IMR-90 (cell line): ENCODE measurements around the gene IMMP1L. TPM values are rescaled to one million over a fixed set of nuclear protein-coding genes. Genes with fewer than 3 reads are reported as not detected.
A peak's percentile ranks its signal among the peaks of the same experiment; 100 is the strongest.

ENCODE experiments used
- ATAC-seq: fragments of 200-7000 bp; cut with Tn5 transposase; 2 replicates; pipeline ENCODE4 v1.9.1; 2020; ENCODE audit warnings: low read depth, mild to moderate bottlenecking, moderate library complexity
- BruUV-seq: library from RNA; stranded (reverse); fragments of 400-500 nt; replicated peaks from 2 replicates; lab custom pipeline; 2021; lab: Mats Ljungman, UMichigan
- CTCF ChIA-PET: fragments of 300-600 bp; formaldehyde crosslinking; extraction: SDS; loops from one replicate; lab custom pipeline; 2021; ENCODE audit warnings: antibody characterized with exemption; lab: Yijun Ruan, JAX
- POLR2A ChIA-PET: fragments of 300-600 bp; sonication (Branson Sonifier 250); formaldehyde crosslinking; loops from one replicate; lab custom pipeline; 2022; ENCODE audit warnings: antibody characterized with exemption; ENCODE audit not compliant: unreplicated experiment; lab: Charles Lee
- DNase-seq: peaks from one replicate; pipeline ENCODE4 v3.0.0; 2013
- H2AFZ ChIP-seq: replicated peaks from 2 replicates; pipeline ENCODE3; 2013; ENCODE audit warnings: low read length, mild to moderate bottlenecking; ENCODE audit not compliant: poor library complexity
- H2AK5ac ChIP-seq: 2 replicates; pipeline ENCODE4 v1.6.1; 2013; ENCODE audit warnings: low read depth, low read length, inconsistent platforms
- H2AK9ac ChIP-seq: replicated peaks from 2 replicates; pipeline ENCODE3; 2013; ENCODE audit warnings: mild to moderate bottlenecking, low read depth, low read length, moderate library complexity; ENCODE audit not compliant: poor library complexity
- H2BK120ac ChIP-seq: 2 replicates; pipeline ENCODE4 v1.6.1; 2013; ENCODE audit warnings: low read depth, low read length, inconsistent platforms
- H2BK15ac ChIP-seq: 3 replicates; pipeline ENCODE4 v1.6.1; 2013; ENCODE audit warnings: low read depth, low read length, inconsistent platforms
- H2BK20ac ChIP-seq: 2 replicates; pipeline ENCODE4 v1.6.1; 2013; ENCODE audit warnings: low read depth, mild to moderate bottlenecking, inconsistent platforms, low read length, moderate library complexity
- H2BK5ac ChIP-seq: 2 replicates; pipeline ENCODE4 v1.6.1; 2013; ENCODE audit warnings: mild to moderate bottlenecking, low read depth, low read length, inconsistent platforms; ENCODE audit not compliant: poor library complexity, severe bottlenecking
- H3K14ac ChIP-seq: replicated peaks from 2 replicates; pipeline ENCODE4 v1.6.1; 2013; ENCODE audit warnings: low read depth, low read length, inconsistent platforms
- H3K18ac ChIP-seq: 2 replicates; pipeline ENCODE4 v1.6.1; 2013; ENCODE audit warnings: low read depth, low read length, control low read depth
- H3K23ac ChIP-seq: 2 replicates; pipeline ENCODE4 v1.6.1; 2013; ENCODE audit warnings: low read depth, low read length, inconsistent platforms
- H3K27ac ChIP-seq: 2 replicates; pipeline ENCODE4 v1.5.1; 2013; ENCODE audit warnings: mild to moderate bottlenecking, control low read depth, low read length; ENCODE audit not compliant: insufficient read depth
- H3K27me3 ChIP-seq: 2 replicates; pipeline ENCODE4 v1.6.1; 2013; ENCODE audit warnings: low read length; ENCODE audit not compliant: control insufficient read depth, insufficient read depth
- H3K36me3 ChIP-seq: 2 replicates; pipeline ENCODE4 v1.6.1; 2013; ENCODE audit warnings: low read length, mixed read lengths; ENCODE audit not compliant: control insufficient read depth, insufficient read depth
- H3K4ac ChIP-seq: 2 replicates; pipeline ENCODE4 v1.6.1; 2013; ENCODE audit warnings: low read depth, low read length, inconsistent platforms
- H3K4me1 ChIP-seq: 2 replicates; pipeline ENCODE4 v1.6.1; 2013; ENCODE audit warnings: low read length, mixed read lengths; ENCODE audit not compliant: control insufficient read depth, insufficient read depth
- H3K4me2 ChIP-seq: 2 replicates; pipeline ENCODE4 v1.6.1; 2013; ENCODE audit warnings: low read depth, mild to moderate bottlenecking, control low read depth, low read length, moderate library complexity
- H3K4me3 ChIP-seq: 2 replicates; pipeline ENCODE4 v1.5.1; 2013; ENCODE audit warnings: low read depth, mild to moderate bottlenecking, control low read depth, low read length, moderate library complexity; ENCODE audit not compliant: insufficient read depth
- H3K56ac ChIP-seq: 2 replicates; pipeline ENCODE4 v1.6.1; 2013; ENCODE audit warnings: low read length, inconsistent platforms; ENCODE audit not compliant: insufficient read depth; ENCODE audit errors: extremely low read depth
- H3K79me1 ChIP-seq, 2 experiments: 2 replicates each; pipeline ENCODE4 v1.6.1; 2013; ENCODE audit warnings: low read length in 2 of 2, inconsistent platforms in 1 of 2, low read depth in 1 of 2
- H3K9ac ChIP-seq: 2 replicates; pipeline ENCODE4 v1.6.1; 2013; ENCODE audit warnings: low read depth, low read length, control low read depth
- H3K9me1 ChIP-seq: 2 replicates; pipeline ENCODE4 v1.6.1; 2013; ENCODE audit warnings: low read length, inconsistent platforms; ENCODE audit not compliant: insufficient read depth
- H3K9me3 ChIP-seq: 2 replicates; pipeline ENCODE4 v1.6.1; 2013; ENCODE audit warnings: low read length; ENCODE audit not compliant: control insufficient read depth, insufficient read depth
- H4K20me1 ChIP-seq: 2 replicates; pipeline ENCODE4 v1.6.1; 2013; ENCODE audit warnings: low read length, inconsistent platforms; ENCODE audit not compliant: insufficient read depth
- H4K5ac ChIP-seq: 2 replicates; pipeline ENCODE4 v1.6.1; 2013; ENCODE audit warnings: mild to moderate bottlenecking, low read depth, low read length, control low read depth
- H4K8ac ChIP-seq, 2 experiments: 2 replicates each; pipeline ENCODE4 v1.6.1; 2013; ENCODE audit warnings: low read depth in 2 of 2, low read length in 2 of 2, control low read depth in 1 of 2, inconsistent platforms in 1 of 2
- H4K91ac ChIP-seq: 2 replicates; pipeline ENCODE4 v1.6.1; 2013; ENCODE audit warnings: low read depth, low read length, inconsistent platforms; ENCODE audit not compliant: insufficient read depth
- BHLHE40 ChIP-seq: fragments of 150-350 bp; IDR thresholded peaks from 2 replicates; pipeline ENCODE4 v1.6.1; 2016; ENCODE audit warnings: mild to moderate bottlenecking, low read depth, low read length
- CEBPB ChIP-seq: IDR thresholded peaks from 2 replicates; pipeline ENCODE4 v1.6.1; 2012; ENCODE audit warnings: low read depth, low read length, improper control_type of control experiment
- CHD1 ChIP-seq: IDR thresholded peaks from 2 replicates; pipeline ENCODE4 v1.6.1; 2012; ENCODE audit warnings: low read depth, low read length, improper control_type of control experiment
- FOS ChIP-seq: fragments of 150-350 bp; IDR thresholded peaks from 2 replicates; pipeline ENCODE4 v1.6.1; 2016; ENCODE audit warnings: low read depth, low read length
- MAFK ChIP-seq: IDR thresholded peaks from 2 replicates; pipeline ENCODE4 v1.6.1; 2012; ENCODE audit warnings: low read depth, low read length, improper control_type of control experiment
- MAZ ChIP-seq: IDR thresholded peaks from 2 replicates; pipeline ENCODE4 v1.6.1; 2012; ENCODE audit warnings: low read depth, mild to moderate bottlenecking, low read length, improper control_type of control experiment, moderate library complexity, borderline replicate concordance
- MXI1 ChIP-seq: IDR thresholded peaks from 2 replicates; pipeline ENCODE4 v1.6.1; 2012; ENCODE audit warnings: low read depth, mild to moderate bottlenecking, low read length, moderate library complexity, borderline replicate concordance
- NFE2L2 ChIP-seq: fragments of 150-350 bp; IDR thresholded peaks from 2 replicates; pipeline ENCODE4 v1.6.1; 2016; ENCODE audit warnings: low read depth, mild to moderate bottlenecking, low read length
- POLR2A ChIP-seq: IDR thresholded peaks from 2 replicates; pipeline ENCODE4 v1.6.1; 2012; ENCODE audit warnings: mild to moderate bottlenecking, low read depth, low read length
- RAD21 ChIP-seq: IDR thresholded peaks from 2 replicates; pipeline ENCODE4 v1.6.1; 2012; ENCODE audit warnings: low read length, improper control_type of control experiment
- RCOR1 ChIP-seq: IDR thresholded peaks from 2 replicates; pipeline ENCODE4 v1.6.1; 2012; ENCODE audit warnings: mild to moderate bottlenecking, low read length, improper control_type of control experiment; ENCODE audit not compliant: insufficient replicate concordance
- RFX5 ChIP-seq: IDR thresholded peaks from 2 replicates; pipeline ENCODE4 v1.8.0; 2012; ENCODE audit warnings: low read depth, mild to moderate bottlenecking, low read length, moderate library complexity
- SMC3 ChIP-seq: fragments of 150-350 bp; IDR thresholded peaks from 2 replicates; pipeline ENCODE4 v1.6.1; 2016; ENCODE audit warnings: low read depth, mild to moderate bottlenecking, antibody characterized with exemption, low read length, moderate library complexity
- WGBS, 2 experiments: methylation state at CpG; one replicate each; pipeline versions ENCODE4 v1.1.5 to v1.1.7; 2013; ENCODE audit warnings: missing lambda C conversion rate in 2 of 2; ENCODE audit not compliant: insufficient read length in 1 of 2; ENCODE audit errors: extremely low coverage in 2 of 2; 5-methylcytosine and 5-hydroxymethylcytosine counted together
- dilution Hi-C: fragments of 300-500 bp; cut with HindIII; formaldehyde crosslinking; loops from one replicate; pipeline ENCODE4 v1.14.3; 2018; ENCODE audit warnings: low sequenced_read_pairs; ENCODE audit not compliant: unreplicated experiment
- in situ Hi-C: fragments of 300-500 bp; cut with MboI; formaldehyde crosslinking; loops from 3 replicates; pipeline ENCODE4 v1.14.3; 2019; ENCODE audit warnings: low sequenced_read_pairs, inconsistent platforms, mixed read lengths
- intact Hi-C: fragments of 100-400 bp; cut with micrococcal nuclease; formaldehyde crosslinking; loops from 2 replicates; pipeline ENCODE4 v1.10.0; 2022
- polyA plus RNA-seq, 3 experiments: library from polyadenylated mRNA; depleted of rRNA; stranded (reverse); fragments of >200 nt; gene quantifications; 2 replicates each; pipeline ENCODE4 v1.2.3, GENCODE V29; 2012; ENCODE audit warnings: low replicate concordance in 1 of 3
- total RNA-seq: library from RNA; depleted of rRNA; stranded (reverse); fragments of >200 nt; gene quantifications from 2 replicates; pipeline ENCODE4 v1.2.3, GENCODE V29; 2012
- TF ChIP-seq, protein P1 (sequence below): conservative IDR thresholded peaks from 2 replicates; pipeline ENCODE4 v1.5.1; 2012; ENCODE audit warnings: mild to moderate bottlenecking, low read depth, low read length, improper control_type of control experiment
- TF ChIP-seq, protein P2 (sequence below): fragments of 150-350 bp; IDR thresholded peaks from 2 replicates; pipeline ENCODE4 v1.6.1; 2016; ENCODE audit warnings: low read depth, mild to moderate bottlenecking, low read length, moderate library complexity, borderline replicate concordance
- TF ChIP-seq, protein P3 (sequence below): fragments of 150-350 bp; IDR thresholded peaks from 2 replicates; pipeline ENCODE4 v1.6.1; 2017; ENCODE audit warnings: mild to moderate bottlenecking, antibody characterized with exemption, low read length, low read depth

The IMMP1L gene
- total and polyA plus RNA-seq, 2 of the 4 experiments (the other 2 are of a cell fraction): 5.0 to 10.7 TPM

DNA sequence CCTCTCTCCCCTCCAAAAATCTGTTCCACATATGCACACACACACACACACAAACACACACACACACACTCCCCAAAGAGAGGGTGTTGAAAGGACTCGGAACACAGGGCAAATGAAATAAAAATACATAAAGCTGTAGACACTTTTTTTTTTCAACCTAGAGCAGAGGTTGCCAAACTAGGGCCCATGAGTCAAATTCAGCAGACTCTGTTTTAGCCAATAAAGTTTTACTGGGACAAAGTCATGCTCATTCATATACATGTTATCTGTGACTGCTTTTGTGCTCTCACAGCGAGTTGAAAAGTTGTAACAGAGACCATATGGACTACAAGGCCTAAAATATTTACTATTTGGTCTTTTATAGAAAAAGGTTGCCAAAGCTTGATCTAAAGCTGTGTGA is 8.9 kb downstream of the IMMP1L start:
- H3K4ac ChIP-seq: no peak overlapping the region
- no peak overlapping the region for H2BK120ac ChIP-seq
- in situ Hi-C loops: no loop called here
- H3K27ac ChIP-seq: no peak overlapping the region
- peaks cover 2% of the 10 kb centered on the region for H3K36me3 ChIP-seq
- no peak overlapping the region for H2BK20ac ChIP-seq
- BruUV-seq: no TSS peak
- H3K14ac ChIP-seq: no peak overlapping the region
- H3K4me3 ChIP-seq: no peak overlapping the region
- no peak overlapping the region for H3K9ac ChIP-seq
- intact Hi-C loops: no loop called here
- no peak overlapping the region for H3K23ac ChIP-seq
- peak; percentile 16 for DNase-seq
- no peak overlapping the region for H2BK5ac ChIP-seq
- no peaks in the 10 kb centered on the region for H4K20me1 ChIP-seq
- H3K4me2 ChIP-seq: no peak overlapping the region
- no peaks in the 10 kb centered on the region for H3K27me3 ChIP-seq
- H3K9me3 ChIP-seq: no peaks in the 10 kb centered on the region
- H2AK5ac ChIP-seq: no peak overlapping the region
- dilution Hi-C loops: no loop called here
- H4K91ac ChIP-seq: no peak overlapping the region
- no peak overlapping the region for H3K56ac ChIP-seq
- peaks cover 3% of the 10 kb centered on the region; the same call in 1 of the 2 replicates for H3K9me1 ChIP-seq
- no peak overlapping the region for H2BK15ac ChIP-seq
- ATAC-seq: no peak
- peaks cover 10 to 22% of the 10 kb centered on the region in 2 experiments; a peak in 3 of 4 replicates for H3K79me1 ChIP-seq
- CTCF ChIA-PET: no interaction called here
- no peak overlapping the region for H2AK9ac ChIP-seq
- POLR2A ChIA-PET: no interaction called here
- H4K8ac ChIP-seq: no peak overlapping the region
- H3K4me1 ChIP-seq: peaks cover 1% of the 10 kb centered on the region; the same call in 1 of the 2 replicates
- no CpG with 5 or more reads among the region's 2 CpGs for WGBS, 2 experiments
- H4K5ac ChIP-seq: no peak overlapping the region
- no peak overlapping the region for H3K18ac ChIP-seq
- no peak for TF ChIP-seq NFE2L2
- no peak for TF ChIP-seq RCOR1
- TF ChIP-seq MAZ: no peak
- no peak for TF ChIP-seq MAFK
- no peak for TF ChIP-seq BHLHE40
- TF ChIP-seq, protein P1, sequence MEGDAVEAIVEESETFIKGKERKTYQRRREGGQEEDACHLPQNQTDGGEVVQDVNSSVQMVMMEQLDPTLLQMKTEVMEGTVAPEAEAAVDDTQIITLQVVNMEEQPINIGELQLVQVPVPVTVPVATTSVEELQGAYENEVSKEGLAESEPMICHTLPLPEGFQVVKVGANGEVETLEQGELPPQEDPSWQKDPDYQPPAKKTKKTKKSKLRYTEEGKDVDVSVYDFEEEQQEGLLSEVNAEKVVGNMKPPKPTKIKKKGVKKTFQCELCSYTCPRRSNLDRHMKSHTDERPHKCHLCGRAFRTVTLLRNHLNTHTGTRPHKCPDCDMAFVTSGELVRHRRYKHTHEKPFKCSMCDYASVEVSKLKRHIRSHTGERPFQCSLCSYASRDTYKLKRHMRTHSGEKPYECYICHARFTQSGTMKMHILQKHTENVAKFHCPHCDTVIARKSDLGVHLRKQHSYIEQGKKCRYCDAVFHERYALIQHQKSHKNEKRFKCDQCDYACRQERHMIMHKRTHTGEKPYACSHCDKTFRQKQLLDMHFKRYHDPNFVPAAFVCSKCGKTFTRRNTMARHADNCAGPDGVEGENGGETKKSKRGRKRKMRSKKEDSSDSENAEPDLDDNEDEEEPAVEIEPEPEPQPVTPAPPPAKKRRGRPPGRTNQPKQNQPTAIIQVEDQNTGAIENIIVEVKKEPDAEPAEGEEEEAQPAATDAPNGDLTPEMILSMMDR: no peak
- no peak for TF ChIP-seq SMC3
- no peak for TF ChIP-seq CHD1
- TF ChIP-seq, protein P2, sequence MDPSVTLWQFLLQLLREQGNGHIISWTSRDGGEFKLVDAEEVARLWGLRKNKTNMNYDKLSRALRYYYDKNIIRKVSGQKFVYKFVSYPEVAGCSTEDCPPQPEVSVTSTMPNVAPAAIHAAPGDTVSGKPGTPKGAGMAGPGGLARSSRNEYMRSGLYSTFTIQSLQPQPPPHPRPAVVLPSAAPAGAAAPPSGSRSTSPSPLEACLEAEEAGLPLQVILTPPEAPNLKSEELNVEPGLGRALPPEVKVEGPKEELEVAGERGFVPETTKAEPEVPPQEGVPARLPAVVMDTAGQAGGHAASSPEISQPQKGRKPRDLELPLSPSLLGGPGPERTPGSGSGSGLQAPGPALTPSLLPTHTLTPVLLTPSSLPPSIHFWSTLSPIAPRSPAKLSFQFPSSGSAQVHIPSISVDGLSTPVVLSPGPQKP: no peak
- TF ChIP-seq, protein P3, sequence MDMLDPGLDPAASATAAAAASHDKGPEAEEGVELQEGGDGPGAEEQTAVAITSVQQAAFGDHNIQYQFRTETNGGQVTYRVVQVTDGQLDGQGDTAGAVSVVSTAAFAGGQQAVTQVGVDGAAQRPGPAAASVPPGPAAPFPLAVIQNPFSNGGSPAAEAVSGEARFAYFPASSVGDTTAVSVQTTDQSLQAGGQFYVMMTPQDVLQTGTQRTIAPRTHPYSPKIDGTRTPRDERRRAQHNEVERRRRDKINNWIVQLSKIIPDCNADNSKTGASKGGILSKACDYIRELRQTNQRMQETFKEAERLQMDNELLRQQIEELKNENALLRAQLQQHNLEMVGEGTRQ: no peak
- TF ChIP-seq POLR2A: no peak
- no peak for TF ChIP-seq RFX5
- TF ChIP-seq RAD21: no peak
- no peak for TF ChIP-seq MXI1
- TF ChIP-seq FOS: no peak
- TF ChIP-seq CEBPB: no peak
- H2AFZ ChIP-seq: no peak overlapping the region
